ENCODE results near the gene BIRC3.
"Not testable (repeated sequence)": the region's sequence is repeated elsewhere in the genome, so short reads cannot be mapped to it uniquely, and the experiment has no call there.

Gene BIRC3

DNA sequence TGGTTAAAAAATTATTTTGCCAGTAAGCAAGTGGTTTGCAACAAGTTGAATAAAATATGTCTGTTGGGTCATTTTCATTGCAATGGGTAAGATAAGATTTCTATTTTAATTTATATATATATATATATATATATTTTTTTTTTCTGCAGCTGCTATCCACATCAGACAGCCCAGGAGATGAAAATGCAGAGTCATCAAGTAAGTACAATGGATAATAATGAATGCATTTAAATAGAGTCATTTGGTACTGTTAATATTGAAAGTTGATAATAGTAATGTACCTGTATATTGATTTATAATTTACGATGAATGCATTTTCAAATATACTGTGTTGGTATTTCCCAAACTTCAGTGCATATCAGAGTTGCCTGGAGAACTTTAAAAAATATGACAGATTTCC is 11.5 kb downstream of the BIRC3 start:
- no peak for DNase-seq

- DNase-seq: no peak
These were observed 12.9 kb downstream of the BIRC3 start for GRCh38 chr11:102330231-102330630.

DNA sequence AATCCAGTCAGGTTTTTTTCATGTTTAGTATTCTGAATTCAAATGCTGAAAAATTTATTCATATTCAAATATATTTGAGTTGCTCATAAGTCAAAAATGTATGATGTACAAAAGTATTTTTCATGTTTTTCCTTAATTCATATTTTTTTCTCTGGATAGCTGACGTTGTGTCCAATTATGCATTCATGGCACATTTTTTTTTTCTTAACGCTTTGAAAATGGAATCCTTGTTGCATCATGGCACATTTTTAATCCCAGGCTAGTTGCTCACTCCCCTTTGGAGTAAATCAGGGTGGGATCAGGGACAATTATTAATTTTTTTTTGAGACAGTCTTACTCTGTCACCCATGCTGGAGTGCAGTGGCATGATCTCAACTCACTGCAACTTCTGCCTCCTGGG is 14.1 kb downstream of the BIRC3 start:
- no peak for DNase-seq

DNA sequence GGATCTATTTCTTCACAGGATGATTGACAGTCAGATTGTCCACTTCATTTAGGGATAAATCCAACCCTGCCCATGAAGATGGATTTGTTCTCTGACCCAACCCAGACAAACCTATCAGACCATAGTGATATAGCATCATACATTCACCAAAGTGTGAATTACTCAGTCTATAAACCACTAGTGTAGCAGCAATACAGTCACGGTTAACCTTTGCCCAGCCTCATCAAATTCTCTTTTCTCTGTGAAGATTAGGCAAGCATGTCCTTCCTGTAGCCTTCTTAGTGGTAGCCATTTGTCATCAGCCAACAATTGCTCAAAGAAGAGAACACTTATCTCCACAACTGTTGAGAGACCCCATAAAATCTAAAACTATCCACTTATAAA is 15.3 kb downstream of the BIRC3 start:
- DNase-seq: no peak

- DNase-seq: no peak
These were observed 21.3 kb downstream of the BIRC3 start for GRCh38 chr11:102338479-102339010.

- DNase-seq: not testable (repeated sequence)
These were observed 24.0 kb downstream of the BIRC3 start for GRCh38 chr11:102341311-102341710.

- peak; percentile 68 for DNase-seq
These were observed 24.6 kb downstream of the BIRC3 start for GRCh38 chr11:102341844-102342318.

DNA sequence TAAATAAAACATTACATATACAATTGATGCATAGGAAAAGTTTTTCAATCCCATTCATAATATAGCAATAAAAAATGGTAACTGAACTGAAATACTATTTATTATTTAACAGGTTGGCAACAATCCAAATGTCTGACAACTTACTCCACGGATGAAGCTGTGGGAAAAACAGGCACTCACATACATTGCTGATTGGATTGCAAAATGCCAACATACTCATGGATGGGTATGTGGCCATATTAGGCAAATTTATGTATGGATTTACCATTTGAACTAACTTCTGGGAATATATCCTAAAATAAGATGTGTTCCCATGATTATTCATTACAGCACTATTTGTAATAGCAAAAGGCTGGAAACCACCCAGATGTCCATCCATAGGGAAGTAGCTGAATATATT is 26.5 kb downstream of the BIRC3 start:
- no peak for DNase-seq

DNA sequence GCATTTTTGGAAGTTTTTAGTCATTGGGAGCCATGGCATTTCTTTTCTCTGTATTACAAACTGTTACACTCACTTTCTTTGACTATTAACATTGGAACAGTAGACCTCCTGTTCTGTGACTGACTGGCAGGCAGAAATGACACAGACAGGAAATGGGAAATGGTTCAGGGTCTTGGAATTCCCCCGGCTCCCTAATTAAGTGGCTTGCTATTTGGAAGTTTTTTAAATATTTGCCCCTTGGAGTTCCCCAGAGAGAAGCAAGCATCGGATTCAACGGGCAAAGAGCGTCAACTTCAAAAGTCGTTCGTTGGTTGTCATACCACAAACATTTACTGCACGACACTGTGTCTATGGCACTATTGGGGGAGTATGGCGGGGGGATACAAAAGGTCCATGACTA is 28.6 kb downstream of the BIRC3 start:
- DNase-seq: peak; percentile 12

DNA sequence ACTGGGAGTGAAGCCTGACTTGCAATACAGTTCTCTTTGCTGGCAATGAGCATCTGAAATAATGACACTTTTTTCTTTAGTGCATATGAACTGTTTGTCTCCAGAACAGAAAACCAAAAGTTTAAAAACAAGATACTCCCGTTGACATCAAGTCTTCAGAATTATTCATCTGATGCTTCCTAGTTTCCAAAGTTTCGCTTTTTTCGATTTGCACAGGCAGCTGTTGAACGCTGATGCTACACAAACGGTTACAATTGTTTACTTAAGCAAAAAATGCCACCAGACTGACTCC is 29.1 kb downstream of the BIRC3 start:
- no peak for DNase-seq

DNA sequence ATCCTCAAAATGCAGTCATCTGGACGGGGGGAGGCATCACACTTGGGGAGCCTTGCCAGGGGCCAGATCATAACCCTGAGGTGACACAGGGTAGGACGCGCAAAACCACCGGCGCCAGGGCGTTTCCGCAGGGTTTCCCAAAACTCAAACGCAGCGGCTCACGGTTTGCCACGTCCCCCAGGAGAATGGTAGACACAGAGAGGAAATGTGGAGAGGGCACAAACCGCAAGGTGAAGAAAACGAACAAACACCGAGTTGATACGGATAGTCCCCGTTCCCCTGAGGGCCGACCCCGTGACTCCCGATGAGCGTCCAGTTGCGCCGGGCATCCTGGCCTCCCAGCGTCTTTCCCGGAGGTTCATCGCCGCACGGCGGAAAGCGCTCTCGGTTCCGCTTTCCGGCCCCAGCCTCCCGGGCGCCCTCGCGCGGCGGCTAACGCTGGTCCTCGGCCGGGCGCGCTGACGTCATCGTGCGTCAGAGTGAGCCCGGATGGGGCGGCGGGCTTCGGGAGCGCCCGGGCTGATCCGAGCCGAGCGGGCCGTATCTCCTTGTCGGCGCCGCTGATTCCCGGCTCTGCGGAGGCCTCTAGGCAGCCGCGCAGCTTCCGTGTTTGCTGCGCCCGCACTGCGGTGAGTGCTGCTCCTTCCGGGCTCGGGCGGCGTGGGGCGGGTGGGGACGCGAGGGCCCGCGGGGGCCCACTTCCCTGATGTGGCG is 29.6 kb downstream of the BIRC3 start, which contains the start of gene BIRC2:
Gene BIRC2 (plus strand): TSS at position 467 of the 714 bp plus-strand sequence. CDS start 2,641 bp downstream, outside the sequence.
- peak; percentile 95 for DNase-seq

- DNase-seq: no peak
These were observed 30.4 kb downstream of the BIRC3 start for GRCh38 chr11:102347462-102348370.

- DNase-seq: no peak
These were observed 39.8 kb downstream of the BIRC3 start for GRCh38 chr11:102357116-102357515.

DNA sequence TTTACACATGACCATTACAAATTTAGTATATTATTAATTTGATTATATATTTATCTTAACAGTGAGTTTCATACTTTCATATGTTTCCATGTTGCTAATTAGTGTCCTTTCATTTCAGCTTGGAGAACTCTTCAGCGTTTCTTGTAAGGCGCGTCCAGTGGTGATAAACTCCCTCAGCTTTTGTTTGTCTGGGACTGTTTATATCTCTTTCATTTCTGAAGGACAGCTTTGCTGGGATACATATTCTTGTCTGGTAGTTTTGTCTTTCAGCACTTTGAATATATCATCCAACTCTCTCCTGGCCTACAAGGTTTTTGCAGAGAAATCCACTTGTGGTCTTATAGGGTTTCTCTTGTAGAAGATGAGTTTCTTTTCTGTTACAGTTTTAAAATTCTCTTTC is 42.1 kb downstream of the BIRC3 start:
- DNase-seq: no peak

GRCh38 chr11:102360681-102361080 is 43.4 kb downstream of the BIRC3 start:
- DNase-seq: no peak

GRCh38 chr11:102361086-102362031 is 44.1 kb downstream of the BIRC3 start:
- DNase-seq: no peak

DNA sequence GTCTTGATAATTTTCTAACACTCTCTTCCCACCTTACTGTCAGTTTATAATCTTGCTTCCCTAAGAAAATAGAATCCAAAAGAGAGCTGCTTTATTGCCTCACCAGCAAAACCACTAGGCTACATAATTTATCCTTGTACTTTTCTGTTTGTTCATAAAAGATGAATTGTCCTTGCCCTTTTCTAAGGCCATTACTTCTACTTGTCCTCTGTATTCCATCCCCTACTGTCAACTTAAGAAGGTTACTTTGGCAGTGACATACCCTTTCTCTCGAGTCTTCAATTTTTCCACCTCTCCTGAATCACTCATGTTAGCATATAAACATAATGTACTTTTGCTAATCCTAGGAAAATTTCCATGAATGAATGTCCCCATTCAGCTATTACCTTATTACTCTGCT is 47.7 kb downstream of the BIRC3 start:
- no peak for DNase-seq

- no peak for DNase-seq
These were observed 50.1 kb downstream of the BIRC3 start for GRCh38 chr11:102367364-102367763.

DNA sequence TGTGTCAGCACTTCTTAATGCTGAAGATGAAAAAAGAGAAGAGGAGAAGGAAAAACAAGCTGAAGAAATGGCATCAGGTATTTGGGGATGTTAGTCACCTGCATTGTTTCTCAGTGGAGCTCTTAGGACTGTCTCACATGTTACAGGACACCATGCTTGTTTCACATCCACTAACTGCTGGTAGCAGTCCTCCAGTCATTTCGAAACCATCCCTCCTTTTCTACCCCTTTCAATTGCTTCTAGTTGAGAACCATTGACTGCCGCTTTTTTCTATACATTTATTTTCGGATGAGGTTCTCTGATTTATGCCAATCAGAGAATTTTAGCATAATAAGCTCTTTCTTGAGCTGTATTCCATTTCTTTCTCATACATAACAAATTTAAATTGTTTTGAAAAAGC is 51.2 kb downstream of the BIRC3 start:
- no peak for DNase-seq

- not testable (repeated sequence) for DNase-seq
These were observed 57.5 kb downstream of the BIRC3 start for GRCh38 chr11:102374633-102375424.

- no peak for DNase-seq
These were observed 58.6 kb downstream of the BIRC3 start for GRCh38 chr11:102375720-102376399.

Measured in activated naive CD4-positive, alpha-beta T cell treated with Interleukin-2 at 50 U/mL for 16 hours (primary cell).